GM21529 (cell line): ENCODE measurements around the gene MTX3.

Experiments
- ATAC-seq: cut with Tn5 transposase; IDR thresholded peaks from one replicate; pipeline ENCODE4 v1.9.1; 2021; ENCODE audit not compliant: unreplicated experiment

The MTX3 gene

GRCh38 chr5:79990598-79991507 lies at the start of gene MTX3:
Gene MTX3 (minus strand): TSS chr5:79991262. CDS start chr5:79991238, 24 bp downstream.
- peak; percentile 80 for ATAC-seq

GRCh38 chr5:80039650-80040049 lies 48.6 kb upstream of the MTX3 start:
- ATAC-seq: no peak

- ATAC-seq: peak; percentile 79
Observed at GRCh38 chr5:80037366-80037765, 46.3 kb upstream of the MTX3 start.

- ATAC-seq: no peak
Observed at GRCh38 chr5:80036615-80037014, 45.6 kb upstream of the MTX3 start.

GRCh38 chr5:80035839-80036238 lies 44.8 kb upstream of the MTX3 start:
- ATAC-seq: no peak

GRCh38 chr5:80034962-80035821 lies 44.1 kb upstream of the MTX3 start, which contains the start of gene THBS4:
Gene THBS4 (plus strand): TSS chr5:80035348. CDS start chr5:80035538, 190 bp downstream.
- ATAC-seq: no peak

GRCh38 chr5:80034559-80034958 lies 43.5 kb upstream of the MTX3 start:
- no peak for ATAC-seq

GRCh38 chr5:80033513-80033912 lies 42.5 kb upstream of the MTX3 start:
- ATAC-seq: no peak

GRCh38 chr5:80031109-80031508 lies 40.0 kb upstream of the MTX3 start:
- ATAC-seq: no peak

GRCh38 chr5:80026841-80027240 lies 35.8 kb upstream of the MTX3 start:
- ATAC-seq: no peak

GRCh38 chr5:80025069-80025468 lies 34.0 kb upstream of the MTX3 start:
- ATAC-seq: no peak

- no peak for ATAC-seq
Observed at GRCh38 chr5:80010754-80011392, 19.8 kb upstream of the MTX3 start.

- ATAC-seq: no peak
Observed at GRCh38 chr5:80008995-80009765, 18.1 kb upstream of the MTX3 start.

- ATAC-seq: no peak
Observed at GRCh38 chr5:80002677-80003076, 11.6 kb upstream of the MTX3 start.

GRCh38 chr5:79999722-80000121 lies 8.7 kb upstream of the MTX3 start:
- no peak for ATAC-seq

GRCh38 chr5:79992891-79993657 lies 2.0 kb upstream of the MTX3 start:
- ATAC-seq: no peak

- ATAC-seq: peak; percentile 63
Observed at GRCh38 chr5:79990205-79990597, 861 bp downstream of the MTX3 start.

- no peak for ATAC-seq
Observed at GRCh38 chr5:79986260-79986659, 4.8 kb downstream of the MTX3 start.

GRCh38 chr5:79985288-79985687 lies 5.8 kb downstream of the MTX3 start:
- ATAC-seq: no peak

- no peak for ATAC-seq
Observed at GRCh38 chr5:79984363-79984762, 6.7 kb downstream of the MTX3 start.
